HG02610 (cell line): ENCODE data around the gene MRNIP.
"Not testable (repeated sequence)": the region's sequence is repeated elsewhere in the genome, so short reads cannot be mapped to it uniquely, and the experiment has no call there.

Source experiments
- ATAC-seq: cut with Tn5 transposase; IDR thresholded peaks from one replicate; pipeline ENCODE4 v1.9.1; 2021; ENCODE audit warnings: mild to moderate bottlenecking, moderate library complexity; ENCODE audit not compliant: unreplicated experiment

Gene MRNIP

GRCh38 chr5:179840766-179841165, 17.9 kb downstream of the MRNIP start:
- ATAC-seq, result no peak

- ATAC-seq, result no peak
These were observed 18.3 kb downstream of the MRNIP start for GRCh38 chr5:179840321-179840720.

GRCh38 chr5:179839328-179840256, 19.0 kb downstream of the MRNIP start:
- no peak for ATAC-seq

GRCh38 chr5:179837076-179838011, 21.3 kb downstream of the MRNIP start:
- ATAC-seq, result no peak

GRCh38 chr5:179836225-179837019, 22.2 kb downstream of the MRNIP start:
- no peak for ATAC-seq

- not testable (repeated sequence) for ATAC-seq
These were observed 23.7 kb downstream of the MRNIP start for GRCh38 chr5:179834871-179835270.

- no peak for ATAC-seq
These were observed 24.5 kb downstream of the MRNIP start for GRCh38 chr5:179834120-179834519.

- ATAC-seq, result no peak
These were observed 24.9 kb downstream of the MRNIP start for GRCh38 chr5:179833709-179834070.

- no peak for ATAC-seq
These were observed 25.4 kb downstream of the MRNIP start for GRCh38 chr5:179833056-179833708.

GRCh38 chr5:179832039-179832745, 26.4 kb downstream of the MRNIP start:
- ATAC-seq, result no peak

- ATAC-seq, result no peak
These were observed 27.7 kb downstream of the MRNIP start for GRCh38 chr5:179830818-179831468.

- ATAC-seq, result no peak
These were observed 28.7 kb downstream of the MRNIP start for GRCh38 chr5:179829732-179830435.

GRCh38 chr5:179828756-179829421, 29.7 kb downstream of the MRNIP start:
- no peak for ATAC-seq

GRCh38 chr5:179827680-179828079, 30.9 kb downstream of the MRNIP start:
- no peak for ATAC-seq

GRCh38 chr5:179825655-179826182, 32.9 kb downstream of the MRNIP start:
- no peak for ATAC-seq

- ATAC-seq, result no peak
These were observed 33.9 kb downstream of the MRNIP start for GRCh38 chr5:179824745-179825112.

- ATAC-seq, result no peak
These were observed 34.5 kb downstream of the MRNIP start for GRCh38 chr5:179823937-179824744.
